ENCODE results near the gene IGSF21. TPM values are rescaled to one million over a fixed set of nuclear protein-coding genes. Genes with fewer than 3 reads are reported as not detected.

The IGSF21 gene
- total RNA-seq, 4 donors from 2014 or later: 0.26 to 2.7 (median 0.88) TPM; not detected in 1

DNA sequence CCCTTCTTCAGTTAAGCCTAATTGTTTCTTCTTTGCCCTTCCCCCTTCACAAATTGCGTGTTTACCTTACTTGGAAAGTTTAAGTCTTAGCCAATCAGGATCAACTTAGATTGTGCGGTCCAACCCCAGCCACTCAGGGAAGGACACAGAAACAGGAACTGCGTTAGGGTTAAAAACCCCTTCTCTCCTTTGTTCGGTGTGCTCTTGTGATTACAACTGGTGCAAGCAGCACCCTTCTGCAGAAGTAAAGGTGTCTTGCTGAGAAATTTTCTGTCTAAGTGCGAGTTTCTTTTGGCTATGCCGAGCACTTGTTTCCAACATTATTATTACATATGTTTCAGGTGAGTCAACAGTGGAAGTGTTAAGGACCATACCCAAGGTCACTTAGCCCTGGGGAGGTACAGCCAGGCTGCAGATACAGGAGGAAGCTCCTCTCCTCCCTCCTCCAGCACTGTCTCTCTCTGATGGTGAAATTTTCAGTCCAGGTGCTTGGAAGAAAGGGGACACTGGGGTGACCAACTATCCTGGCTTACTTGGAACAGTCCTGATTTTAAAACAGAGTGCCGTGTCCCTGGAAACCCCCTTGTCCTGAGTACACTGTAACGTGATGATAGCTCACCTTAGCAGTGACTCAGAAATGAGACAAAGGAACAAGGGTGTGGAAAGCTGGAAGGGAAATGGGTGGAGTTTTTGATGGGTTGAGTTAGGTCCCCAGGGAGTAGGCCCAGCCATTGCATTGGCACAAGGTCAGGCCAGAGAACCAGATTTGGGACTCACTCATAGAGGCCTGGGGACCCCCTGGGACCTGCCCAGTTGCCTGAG lies 304.4 kb downstream of the IGSF21 start:
- intact Hi-C loops (cut with DNase I): no loop called here
- 70 to 78% methylated on average over 8 of the region's 8 CpGs for WGBS, 2 donors
- no peak overlapping the region for H3K27ac ChIP-seq

DNA sequence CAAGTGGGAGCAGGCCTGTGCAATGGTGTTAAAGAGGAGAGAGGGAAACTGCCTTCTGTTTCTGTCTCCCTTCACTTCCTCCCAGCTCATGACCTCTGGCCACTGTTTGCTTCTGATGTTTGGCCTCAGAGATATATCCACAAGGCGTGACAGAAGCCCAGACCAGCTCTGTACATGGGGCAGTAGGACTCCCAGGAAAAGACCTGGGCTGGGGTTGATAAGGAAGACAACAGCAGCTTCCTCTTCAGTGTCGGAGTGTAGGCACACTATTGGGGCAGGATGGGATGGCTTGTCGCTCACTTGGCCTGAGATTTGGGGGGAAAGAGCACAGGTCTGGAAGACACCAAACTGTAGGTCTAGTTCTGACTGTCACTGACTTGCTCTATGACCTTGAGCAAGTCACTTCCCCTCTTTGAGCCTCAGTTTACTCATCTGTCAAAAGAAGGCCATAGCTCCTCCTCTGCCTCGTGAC lies 305.3 kb downstream of the IGSF21 start:
- intact Hi-C loops (cut with DNase I): no loop called here
- no peak for DNase-seq
- H3K4me3 ChIP-seq: no peak overlapping the region
- no peaks in the 10 kb centered on the region for H3K36me3 ChIP-seq
- no peaks in the 10 kb centered on the region for H3K4me1 ChIP-seq
- no peak for TF ChIP-seq POLR2A (IDR thresholded peaks at IDR 0.05)
- TF ChIP-seq, protein P1, sequence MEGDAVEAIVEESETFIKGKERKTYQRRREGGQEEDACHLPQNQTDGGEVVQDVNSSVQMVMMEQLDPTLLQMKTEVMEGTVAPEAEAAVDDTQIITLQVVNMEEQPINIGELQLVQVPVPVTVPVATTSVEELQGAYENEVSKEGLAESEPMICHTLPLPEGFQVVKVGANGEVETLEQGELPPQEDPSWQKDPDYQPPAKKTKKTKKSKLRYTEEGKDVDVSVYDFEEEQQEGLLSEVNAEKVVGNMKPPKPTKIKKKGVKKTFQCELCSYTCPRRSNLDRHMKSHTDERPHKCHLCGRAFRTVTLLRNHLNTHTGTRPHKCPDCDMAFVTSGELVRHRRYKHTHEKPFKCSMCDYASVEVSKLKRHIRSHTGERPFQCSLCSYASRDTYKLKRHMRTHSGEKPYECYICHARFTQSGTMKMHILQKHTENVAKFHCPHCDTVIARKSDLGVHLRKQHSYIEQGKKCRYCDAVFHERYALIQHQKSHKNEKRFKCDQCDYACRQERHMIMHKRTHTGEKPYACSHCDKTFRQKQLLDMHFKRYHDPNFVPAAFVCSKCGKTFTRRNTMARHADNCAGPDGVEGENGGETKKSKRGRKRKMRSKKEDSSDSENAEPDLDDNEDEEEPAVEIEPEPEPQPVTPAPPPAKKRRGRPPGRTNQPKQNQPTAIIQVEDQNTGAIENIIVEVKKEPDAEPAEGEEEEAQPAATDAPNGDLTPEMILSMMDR (IDR thresholded peaks at IDR 0.05): no peak
- no peak overlapping the region for H3K27ac ChIP-seq
- H3K27me3 ChIP-seq: peaks cover 0 to 44% (median 0%) of the 10 kb centered on the region in 4 donors
- peaks cover 0 to 26% (median 21%) of the 10 kb centered on the region in 3 donors for H3K9me3 ChIP-seq
- WGBS, 2 donors: 72 to 77% methylated on average over 2 of the region's 4 CpGs

More for the DNA sequence above, 304.4 kb downstream of the IGSF21 start:
- DNase-seq: no peak
- Histone ChIP-seq H3K4me1 (no peaks in the 10 kb centered on the region), H3K4me3 (no peak overlapping the region), H3K36me3 (no peaks in the 10 kb centered on the region), H3K9me3 (peaks cover 0 to 26% (median 21%) of the 10 kb centered on the region in 3 donors), H3K27me3 (peaks cover 0 to 53% (median 0%) of the 10 kb centered on the region in 4 donors)
- TF ChIP-seq, protein P1 (IDR thresholded peaks at IDR 0.05): no peak
- TF ChIP-seq POLR2A (IDR thresholded peaks at IDR 0.05): no peak

DNA sequence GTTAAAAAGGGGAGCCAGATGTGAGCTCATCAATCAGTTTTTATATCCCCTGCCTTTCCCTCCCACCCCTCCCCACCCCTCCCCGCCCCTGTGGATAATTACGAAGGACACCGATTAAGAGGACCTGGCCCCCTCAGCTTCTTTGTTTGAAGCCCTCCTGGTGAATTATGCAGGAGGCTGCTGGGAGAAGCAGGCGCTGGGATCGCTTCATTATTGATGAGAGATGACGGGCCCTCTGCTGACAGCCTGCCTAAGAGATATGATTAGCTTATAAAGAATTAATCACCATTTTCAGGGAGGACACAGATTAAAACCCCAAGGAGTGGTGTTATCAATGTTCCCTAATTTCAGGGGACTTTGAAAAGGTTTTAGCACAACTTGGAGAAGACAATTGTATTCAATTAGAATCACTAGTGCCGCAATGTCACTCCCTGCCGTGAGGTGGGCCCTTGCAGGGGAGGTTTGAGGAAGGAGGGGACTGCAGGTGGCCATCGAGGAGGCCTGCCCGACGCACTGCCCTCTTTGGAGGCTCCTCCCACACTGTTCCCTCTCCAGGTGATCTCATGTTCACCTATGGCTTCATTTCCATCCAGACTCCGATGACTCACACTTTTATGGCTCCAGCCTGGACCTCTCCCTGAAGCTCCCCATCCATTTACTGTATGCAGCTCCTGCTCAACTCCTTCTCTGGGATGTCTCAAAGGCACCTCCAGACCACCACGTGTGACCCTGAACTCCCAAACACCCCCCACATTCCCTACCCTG lies 306.1 kb downstream of the IGSF21 start:
- Histone ChIP-seq H3K4me1 (no peaks in the 10 kb centered on the region), H3K4me3 (no peak overlapping the region), H3K27me3 (peaks cover 0 to 39% (median 0%) of the 10 kb centered on the region in 4 donors), H3K36me3 (no peaks in the 10 kb centered on the region), H3K9me3 (peaks cover 0 to 26% (median 21%) of the 10 kb centered on the region in 3 donors), H3K27ac (no peak overlapping the region)
- no peak for DNase-seq
- intact Hi-C loops (cut with DNase I): no loop called here
- TF ChIP-seq, protein P1 (IDR thresholded peaks at IDR 0.05): no peak
- no peak for TF ChIP-seq POLR2A (IDR thresholded peaks at IDR 0.05)
- WGBS, 2 donors: 63 to 72% methylated on average over 11 of the region's 13 CpGs

DNA sequence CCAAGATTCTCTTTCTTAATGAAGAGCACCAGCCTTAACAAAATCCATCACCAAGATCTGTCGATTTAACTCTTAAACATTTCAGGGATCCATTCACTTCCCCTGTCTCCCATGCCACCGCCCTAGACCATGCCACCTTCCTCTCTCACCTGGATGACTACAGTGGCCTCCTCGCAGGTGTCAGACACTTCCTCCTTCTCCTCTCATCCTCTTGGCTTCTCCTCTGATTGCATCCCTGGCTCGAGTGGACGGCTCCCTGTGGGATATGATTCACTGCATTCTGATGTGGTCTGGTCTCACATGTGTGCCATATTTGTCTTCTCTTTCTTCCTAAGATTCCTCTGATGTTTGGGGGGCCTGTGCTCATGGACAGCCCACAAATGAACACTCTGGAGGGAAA lies 306.7 kb downstream of the IGSF21 start:
- Histone ChIP-seq H3K9me3 (peaks cover 0 to 26% (median 21%) of the 10 kb centered on the region in 3 donors), H3K27me3 (peaks cover 0 to 33% (median 0%) of the 10 kb centered on the region in 4 donors), H3K36me3 (no peaks in the 10 kb centered on the region), H3K4me1 (no peaks in the 10 kb centered on the region), H3K27ac (no peak overlapping the region), H3K4me3 (no peak overlapping the region)
- intact Hi-C loops (cut with DNase I): no loop called here
- 69 to 73% methylated on average over 5 of the region's 5 CpGs for WGBS, 2 donors
- DNase-seq: no peak
- TF ChIP-seq POLR2A (IDR thresholded peaks at IDR 0.05): no peak
- TF ChIP-seq, protein P1 (IDR thresholded peaks at IDR 0.05): no peak
